ENCODE results near the gene CD163L1. TPM values are rescaled to one million over a fixed set of nuclear protein-coding genes. Genes with fewer than 3 reads are reported as not detected.
"Not testable (repeated sequence)": the region's sequence is repeated elsewhere in the genome, so short reads cannot be mapped to it uniquely, and the experiment has no call there.

The CD163L1 gene
- total RNA-seq, 8 experiments from 2014 or later, result 0.21 to 166 (median 1.3) TPM

DNA sequence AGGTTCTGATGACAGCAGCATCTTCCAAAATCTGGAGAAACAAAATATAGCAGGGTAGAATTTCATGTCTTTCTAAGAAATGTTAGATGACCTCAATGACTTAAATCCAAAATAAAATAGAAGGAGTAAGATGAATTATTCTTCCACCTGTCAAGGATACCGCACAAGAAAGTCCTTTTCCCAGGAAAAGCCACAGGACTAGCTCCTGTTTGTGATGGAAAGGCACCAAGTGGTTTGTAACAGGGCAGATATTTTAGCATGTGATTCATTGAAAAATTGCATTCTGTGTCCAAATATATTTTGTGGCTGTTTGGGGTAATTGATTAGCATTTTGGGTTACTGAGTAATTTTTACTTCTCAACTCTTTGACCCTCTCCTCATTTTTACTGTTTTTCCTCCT is 2.7 kb downstream of the CD163L1 start:
- WGBS, 10 experiments, result 0 to 100% (median 93%) methylated on average over 1 of the region's 1 CpG; no CpG with 5 or more reads in 2 of the 10 experiments
- H3K4me3 ChIP-seq, result no peak overlapping the region
- H3K27ac ChIP-seq, result no peak overlapping the region
- no peak for ATAC-seq (replicated peaks in 6 of 8)
- H3K4me1 ChIP-seq (replicated peaks in 1 of 2), result no peaks in the 10 kb centered on the region
- in situ Hi-C loops (cut with MboI; ENCODE audit: low pct_unique_long_range_greater_than_20kb in 2 of 9, low sequenced_read_pairs in 9 of 9, unreplicated experiment in 9 of 9), result no loop called here

DNA sequence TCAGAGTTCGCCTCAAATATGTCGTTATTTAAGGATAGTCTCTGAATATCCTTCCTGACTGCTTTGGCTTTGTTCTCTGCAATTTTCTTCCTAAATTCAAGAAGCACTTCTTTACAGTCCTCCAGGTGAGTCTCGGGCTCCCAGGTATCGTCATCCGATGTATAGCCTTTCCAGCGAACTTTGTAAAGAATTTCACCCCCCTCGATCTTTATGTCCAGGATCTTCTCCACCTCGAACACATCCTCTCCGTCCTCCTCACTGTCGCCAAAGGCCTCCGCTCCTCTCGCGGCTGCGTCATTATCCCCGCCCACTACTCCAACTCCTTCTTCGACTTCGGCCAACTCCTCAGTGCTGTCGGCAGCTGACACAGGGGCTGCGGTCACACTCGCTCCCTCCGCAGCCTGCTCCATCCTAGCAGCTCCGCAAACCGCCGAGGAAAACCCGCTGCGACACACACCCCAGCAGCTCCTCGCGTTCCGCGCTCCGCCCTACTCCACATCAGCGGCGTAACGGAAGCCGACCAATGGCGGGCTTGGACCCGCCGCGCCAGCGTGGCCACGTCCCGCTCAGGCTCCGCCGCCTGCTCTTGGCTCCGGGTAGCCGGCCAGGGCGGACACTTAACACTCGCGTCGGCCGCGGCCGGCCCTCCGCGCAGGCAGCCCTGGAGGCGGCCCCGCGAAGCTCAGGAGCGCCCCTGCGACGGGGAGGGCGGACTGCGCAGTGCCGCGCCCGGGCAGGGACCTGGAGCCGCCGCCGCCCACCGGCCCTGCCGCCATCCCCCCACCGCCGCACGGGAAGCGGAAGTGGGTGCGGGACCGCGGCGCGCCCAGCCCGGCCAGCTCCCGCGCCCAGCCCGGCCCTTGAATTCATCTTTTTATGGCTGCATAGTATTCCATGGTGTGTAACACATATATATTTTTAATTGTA is 4.1 kb downstream of the CD163L1 start:
- in situ Hi-C loops (cut with MboI; ENCODE audit: low pct_unique_long_range_greater_than_20kb in 2 of 9, low sequenced_read_pairs in 9 of 9, unreplicated experiment in 9 of 9), result no loop called here
- Histone ChIP-seq H3K4me1 (replicated peaks in 1 of 2) (no peaks in the 10 kb centered on the region), H3K4me3 (peak overlapping the region in 4 of 5 donors; percentile 24 to 38 (median 32)), H3K27ac (no peak overlapping the region)
- 21 to 100% (median 62%) methylated on average over 2 to 26 of the region's 84 CpGs for WGBS, 10 experiments
- ATAC-seq (replicated peaks in 6 of 8), result peak; percentile 50 to 97 (median 92)

DNA sequence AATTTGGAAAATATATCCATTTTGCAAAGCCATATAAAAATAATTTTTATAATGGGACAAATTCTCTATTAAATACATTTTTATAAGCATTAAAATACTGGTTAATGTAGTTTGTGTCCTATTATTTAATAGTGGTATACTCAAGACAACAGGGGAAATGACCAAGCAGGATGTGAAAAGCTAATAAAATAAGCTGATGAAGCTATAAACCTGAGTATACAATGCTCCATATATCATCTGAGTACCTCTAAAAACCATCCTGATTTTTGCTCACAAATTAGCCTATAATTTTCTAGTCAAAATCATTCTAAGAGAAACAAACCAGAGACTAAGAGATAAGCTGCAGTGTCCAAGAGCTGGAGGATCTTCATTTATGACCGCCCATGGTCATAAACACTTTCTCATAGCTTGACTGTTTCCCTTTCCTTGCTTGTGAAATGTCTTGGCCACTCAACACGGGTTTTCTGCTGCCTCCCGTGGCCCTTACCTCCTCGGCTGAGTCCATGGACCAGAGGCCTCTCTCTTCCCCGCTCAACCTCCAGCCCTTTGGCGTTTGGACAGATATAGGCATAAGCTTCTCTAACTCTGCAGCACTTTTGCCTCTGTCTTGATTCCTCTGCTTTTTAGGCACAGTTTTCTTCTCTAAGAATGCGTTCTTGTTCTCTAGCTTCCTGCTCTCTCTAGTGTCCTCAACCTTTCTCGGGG is 5.5 kb downstream of the CD163L1 start:
- WGBS, 10 experiments, result 60 to 100% (median 83%) methylated on average over 1 to 8 of the region's 8 CpGs; no CpG with 5 or more reads in 3 of the 10 experiments
- H3K4me1 ChIP-seq (replicated peaks in 1 of 2); in situ Hi-C loops (cut with MboI; ENCODE audit: low pct_unique_long_range_greater_than_20kb in 2 of 9, low sequenced_read_pairs in 9 of 9, unreplicated experiment in 9 of 9); ATAC-seq (replicated peaks in 6 of 8); H3K27ac ChIP-seq: not testable (repeated sequence)
- peak overlapping the region in 1 of 5 donors; percentile 16 for H3K4me3 ChIP-seq

DNA sequence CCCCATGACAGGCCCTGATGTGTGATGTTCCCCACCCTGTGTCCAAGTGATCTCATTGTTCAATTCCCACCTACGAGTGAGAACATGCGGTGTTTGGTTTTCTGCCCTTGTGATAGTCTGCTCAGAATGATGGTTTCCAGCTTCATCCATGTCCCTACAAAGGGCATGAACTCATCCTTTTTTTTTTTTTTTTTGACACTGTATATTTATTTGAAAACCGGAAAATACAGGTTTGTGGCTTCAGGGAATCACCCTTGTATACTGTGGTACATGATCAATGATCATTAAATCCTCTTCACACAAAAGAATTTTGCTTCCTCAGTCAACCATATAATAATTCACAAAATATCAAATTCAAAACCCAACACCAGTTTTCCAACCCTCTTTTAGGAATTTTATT is 6.5 kb downstream of the CD163L1 start:
- WGBS, 10 experiments, result 19 to 100% (median 67%) methylated on average over 1 to 3 of the region's 3 CpGs; no CpG with 5 or more reads in 5 of the 10 experiments
- ATAC-seq (replicated peaks in 6 of 8); H3K27ac ChIP-seq; in situ Hi-C loops (cut with MboI; ENCODE audit: low pct_unique_long_range_greater_than_20kb in 2 of 9, low sequenced_read_pairs in 9 of 9, unreplicated experiment in 9 of 9); H3K4me3 ChIP-seq; H3K4me1 ChIP-seq (replicated peaks in 1 of 2): not testable (repeated sequence)

DNA sequence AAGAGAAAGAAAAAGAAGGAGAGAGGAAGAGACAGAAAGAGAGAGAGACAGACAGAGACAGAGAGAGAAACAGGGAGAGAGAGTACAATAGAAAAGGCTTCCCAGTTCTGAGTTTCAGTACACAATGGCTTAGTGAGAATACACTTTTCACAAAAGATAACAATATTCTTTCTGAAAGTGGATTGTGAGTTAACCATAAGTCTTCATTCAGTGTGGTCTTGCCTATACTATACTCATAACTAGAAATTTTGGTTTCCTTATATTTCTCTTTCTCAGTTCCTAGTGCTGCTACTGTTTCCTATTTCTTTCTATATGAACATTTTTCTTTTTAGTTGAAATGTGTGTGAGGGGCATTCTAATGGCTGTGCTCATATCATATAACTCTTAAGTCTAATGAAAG is 9.3 kb downstream of the CD163L1 start:
- Histone ChIP-seq H3K4me3 (no peak overlapping the region), H3K27ac (no peak overlapping the region), H3K4me1 (replicated peaks in 1 of 2) (no peaks in the 10 kb centered on the region)
- ATAC-seq (replicated peaks in 6 of 8), result no peak
- in situ Hi-C loops (cut with MboI; ENCODE audit: low pct_unique_long_range_greater_than_20kb in 2 of 9, low sequenced_read_pairs in 9 of 9, unreplicated experiment in 9 of 9), result no loop called here

DNA sequence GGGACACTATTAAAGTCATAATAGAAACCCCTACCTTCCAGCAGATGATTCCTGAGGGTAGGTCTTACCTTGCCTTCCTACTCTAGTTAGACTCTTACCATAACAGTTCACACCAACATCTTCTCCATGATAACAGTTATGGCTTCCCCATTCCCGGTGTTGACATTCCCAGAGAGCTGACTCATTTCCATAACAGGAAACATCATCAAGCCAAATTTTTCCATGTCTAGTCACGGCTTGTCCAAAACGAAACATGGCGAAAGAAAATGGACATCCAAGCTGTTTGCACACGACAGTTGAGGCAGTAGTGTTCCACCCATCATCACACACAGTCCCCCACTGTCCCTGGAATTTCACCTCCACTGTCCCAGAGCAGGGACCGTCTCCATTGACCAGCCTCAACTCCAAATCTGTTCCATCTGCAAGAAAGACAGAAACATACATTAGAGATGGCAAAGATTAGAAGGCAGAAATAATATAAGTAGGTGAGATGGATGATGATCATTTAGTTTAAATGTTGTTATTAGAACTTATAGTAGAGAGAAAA is 10.6 kb downstream of the CD163L1 start:
- Histone ChIP-seq H3K4me1 (replicated peaks in 1 of 2) (no peaks in the 10 kb centered on the region), H3K4me3 (no peak overlapping the region), H3K27ac (no peak overlapping the region)
- whole genome bisulfite sequencing, 10 experiments, result 22 to 100% (median 74%) methylated on average over 1 to 5 of the region's 6 CpGs; no CpG with 5 or more reads in 1 of the 10 experiments
- in situ Hi-C loops (cut with MboI; ENCODE audit: low pct_unique_long_range_greater_than_20kb in 2 of 9, low sequenced_read_pairs in 9 of 9, unreplicated experiment in 9 of 9), result no loop called here
- peak in 2 of 8 experiments; percentile 52 to 53 for ATAC-seq (replicated peaks in 6 of 8)

DNA sequence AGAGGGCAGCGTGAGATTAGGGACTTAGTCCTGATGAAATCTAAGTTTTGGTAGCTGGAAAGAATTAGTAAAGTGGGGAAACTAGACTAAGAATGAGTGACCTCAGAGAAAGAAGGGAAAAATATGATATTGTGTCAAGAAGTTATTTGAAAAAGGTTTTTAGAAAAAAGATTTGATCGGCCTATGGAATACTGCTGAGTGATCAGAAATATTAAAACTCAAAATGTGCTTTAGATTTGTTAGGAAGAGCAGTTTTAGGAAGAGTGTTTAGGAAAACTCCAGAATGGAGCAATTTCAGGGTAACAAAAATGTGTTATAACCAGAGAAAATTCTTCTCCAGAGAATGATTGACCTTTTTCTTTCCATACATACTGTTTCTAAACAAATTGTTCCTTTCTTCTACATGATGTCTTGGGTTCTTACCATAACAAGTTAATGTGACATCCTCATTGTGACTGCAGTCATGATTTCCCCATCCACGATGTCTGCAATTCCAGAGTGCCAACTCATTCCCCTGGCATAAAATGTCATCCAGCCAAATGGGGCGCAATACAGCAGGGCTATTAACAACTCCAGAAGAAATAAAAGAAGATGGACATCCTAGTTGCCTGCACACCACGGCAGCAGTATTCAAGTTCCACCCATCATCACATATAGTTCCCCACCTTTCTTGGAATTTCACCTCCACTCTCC is 11.8 kb downstream of the CD163L1 start:
- ATAC-seq (replicated peaks in 6 of 8), result no peak
- Histone ChIP-seq H3K4me3 (no peak overlapping the region), H3K4me1 (replicated peaks in 1 of 2) (no peaks in the 10 kb centered on the region), H3K27ac (no peak overlapping the region)
- 11 to 97% (median 81%) methylated on average over 2 to 5 of the region's 5 CpGs for WGBS, 10 experiments
- in situ Hi-C loops (cut with MboI; ENCODE audit: low pct_unique_long_range_greater_than_20kb in 2 of 9, low sequenced_read_pairs in 9 of 9, unreplicated experiment in 9 of 9), result no loop called here

DNA sequence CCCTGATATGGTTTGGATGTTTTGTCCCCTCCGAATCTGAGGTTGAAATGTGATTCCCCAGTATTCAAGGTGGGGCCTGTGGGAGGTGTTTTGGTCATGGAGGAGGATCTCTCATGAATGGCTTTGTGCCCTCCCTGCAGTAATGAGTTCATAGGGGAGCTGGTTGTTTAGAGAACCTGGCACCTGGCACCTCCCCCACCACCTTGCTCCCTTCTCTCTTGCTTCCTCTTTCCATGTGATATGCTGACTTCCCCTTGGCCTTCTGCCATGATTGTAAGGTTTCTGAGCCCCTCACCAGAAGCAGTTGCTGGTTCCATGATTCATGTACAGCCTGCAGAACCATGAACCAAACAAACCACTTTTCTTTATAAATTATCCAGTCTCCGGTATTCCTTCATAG is 32.6 kb downstream of the CD163L1 start:
- H3K4me3 ChIP-seq, result no peak overlapping the region
- no peaks in the 10 kb centered on the region for H3K4me1 ChIP-seq (replicated peaks in 1 of 2)
- no peak overlapping the region for H3K27ac ChIP-seq
- no peak for ATAC-seq (replicated peaks in 6 of 8)
- 22 to 100% (median 83%) methylated on average over 1 to 2 of the region's 2 CpGs; no CpG with 5 or more reads in 1 of the 10 experiments for WGBS, 10 experiments
- in situ Hi-C loops (cut with MboI; ENCODE audit: low pct_unique_long_range_greater_than_20kb in 2 of 9, low sequenced_read_pairs in 9 of 9, unreplicated experiment in 9 of 9), result no loop called here

DNA sequence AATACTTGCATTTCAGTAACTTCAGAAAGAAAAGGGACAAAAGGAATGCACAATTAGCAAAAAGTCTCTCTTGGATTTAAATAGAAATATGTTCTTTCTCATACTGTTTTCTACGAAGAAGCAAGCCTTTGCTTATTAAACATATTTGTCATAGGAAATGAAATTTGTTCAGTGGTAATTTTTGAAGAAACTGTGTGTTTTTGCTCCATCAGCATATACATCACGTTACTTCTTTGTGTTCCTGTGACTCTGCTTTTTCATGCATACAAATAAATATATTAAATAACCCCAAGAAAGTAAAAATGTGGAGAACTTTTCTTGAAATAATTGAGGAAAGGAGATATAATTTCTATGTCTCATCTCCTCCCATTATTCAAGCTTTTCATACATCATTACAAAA is 39.7 kb downstream of the CD163L1 start:
- Histone ChIP-seq H3K27ac (no peak overlapping the region), H3K4me3 (no peak overlapping the region), H3K4me1 (replicated peaks in 1 of 2) (no peaks in the 10 kb centered on the region)
- in situ Hi-C loops (cut with MboI; ENCODE audit: low pct_unique_long_range_greater_than_20kb in 2 of 9, low sequenced_read_pairs in 9 of 9, unreplicated experiment in 9 of 9), result no loop called here
- WGBS, 10 experiments, result 13 to 100% (median 61%) methylated on average over 1 to 2 of the region's 2 CpGs; no CpG with 5 or more reads in 1 of the 10 experiments
- no peak for ATAC-seq (replicated peaks in 6 of 8)

DNA sequence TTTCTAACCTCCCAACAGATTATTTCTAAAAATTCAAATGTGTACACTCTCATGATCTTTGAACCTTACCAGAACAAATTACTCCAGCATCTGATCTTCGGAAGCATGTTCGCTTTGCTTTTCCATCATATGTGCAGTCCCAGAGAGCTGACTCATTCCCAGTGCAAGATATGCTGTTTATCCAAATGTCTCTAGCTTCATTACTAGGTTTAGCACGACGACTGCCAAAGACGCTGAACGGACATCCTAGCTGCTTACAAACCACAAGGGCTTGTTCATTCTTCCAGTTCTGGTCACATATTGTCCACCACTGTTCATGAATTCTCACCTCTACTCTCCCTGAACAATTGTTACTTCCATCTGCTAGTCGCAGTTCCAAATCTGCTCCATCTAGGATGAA is 40.5 kb downstream of the CD163L1 start:
- 40 to 100% (median 88%) methylated on average over 1 to 7 of the region's 7 CpGs; no CpG with 5 or more reads in 1 of the 10 experiments for WGBS, 10 experiments
- peak in 1 of 8 experiments; percentile 49 for ATAC-seq (replicated peaks in 6 of 8)
- no peak overlapping the region for H3K27ac ChIP-seq
- no peaks in the 10 kb centered on the region for H3K4me1 ChIP-seq (replicated peaks in 1 of 2)
- in situ Hi-C loops (cut with MboI; ENCODE audit: low pct_unique_long_range_greater_than_20kb in 2 of 9, low sequenced_read_pairs in 9 of 9, unreplicated experiment in 9 of 9), result no loop called here
- no peak overlapping the region for H3K4me3 ChIP-seq

DNA sequence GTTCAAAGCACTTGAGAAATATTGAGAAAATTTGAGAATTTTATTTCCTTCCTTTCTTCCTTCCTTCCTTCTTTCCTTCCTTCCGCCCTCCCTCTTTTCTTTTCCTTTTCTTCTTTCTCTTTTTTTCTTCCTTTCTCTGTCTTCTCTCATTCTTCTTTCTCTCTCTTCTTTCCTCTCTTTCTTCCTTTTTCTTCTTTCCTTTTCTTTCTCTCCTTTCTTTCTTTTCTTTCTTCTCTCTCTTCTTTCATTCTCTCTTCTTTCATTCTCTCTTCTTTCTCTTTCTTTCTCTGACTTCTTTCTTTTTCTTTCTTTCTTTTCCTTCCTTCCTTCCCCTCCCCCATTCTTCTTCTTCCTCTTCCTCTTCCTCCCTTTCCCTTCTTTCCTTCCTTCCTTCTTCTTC is 44.9 kb downstream of the CD163L1 start:
- in situ Hi-C loops (cut with MboI; ENCODE audit: low pct_unique_long_range_greater_than_20kb in 2 of 9, low sequenced_read_pairs in 9 of 9, unreplicated experiment in 9 of 9), result no loop called here
- 9 to 100% (median 84%) methylated on average over 1 of the region's 1 CpG; no CpG with 5 or more reads in 1 of the 10 experiments for WGBS, 10 experiments
- no peak for ATAC-seq (replicated peaks in 6 of 8)
- H3K4me3 ChIP-seq, result no peak overlapping the region
- H3K27ac ChIP-seq, result no peak overlapping the region
- H3K4me1 ChIP-seq (replicated peaks in 1 of 2), result no peaks in the 10 kb centered on the region

DNA sequence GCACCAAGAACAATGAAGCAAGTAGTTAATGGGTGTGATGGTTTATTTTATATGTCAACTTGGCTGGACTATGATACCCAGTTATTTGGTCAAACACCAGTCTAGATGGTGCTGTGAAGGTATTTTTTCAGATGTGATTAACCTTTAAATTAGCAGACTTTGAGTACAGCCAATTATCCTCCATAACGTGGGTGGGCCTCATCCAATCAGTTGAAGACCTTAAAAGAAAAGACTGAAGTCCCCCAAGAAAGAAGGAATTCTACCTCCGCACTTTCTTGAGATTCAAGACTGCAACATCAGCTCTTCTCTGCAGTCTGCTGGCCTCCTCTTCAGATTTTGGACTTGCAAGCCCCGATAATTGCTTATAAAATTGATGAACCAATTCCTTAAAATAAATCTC is 47.5 kb downstream of the CD163L1 start:
- Histone ChIP-seq H3K4me3 (no peak overlapping the region), H3K4me1 (replicated peaks in 1 of 2) (no peaks in the 10 kb centered on the region), H3K27ac (no peak overlapping the region)
- in situ Hi-C loops (cut with MboI; ENCODE audit: low pct_unique_long_range_greater_than_20kb in 2 of 9, low sequenced_read_pairs in 9 of 9, unreplicated experiment in 9 of 9), result no loop called here
- 0 to 100% (median 71%) methylated on average over 1 to 3 of the region's 3 CpGs; no CpG with 5 or more reads in 1 of the 10 experiments for WGBS, 10 experiments
- no peak for ATAC-seq (replicated peaks in 6 of 8)
